Right lobe of liver (tissue), 4 donors: Measurements from ENCODE around the gene ATP6V0A1.

Experiments
- POLR2A ChIP-seq: fragments of 450-650 bp; IDR thresholded peaks from one replicate; pipeline ENCODE4 v1.6.1; 2017; ENCODE audit warnings: antibody characterized with exemption, mild to moderate bottlenecking
- TF ChIP-seq, protein P1 (sequence below), 4 donors: fragments of 200-600 bp in 3 of 4; fragments of 450-650 bp in 1 of 4; IDR thresholded peaks; one replicate each; pipeline versions ENCODE4 v1.5.1 to v1.8.0; 2016 to 2022; ENCODE audit warnings: antibody characterized with exemption in 4 of 4, mild to moderate bottlenecking in 2 of 4
- donor health status: DM: no; HTN: no; CAD: no.
- donor health status: DM: no; HTN: no; CAD: no.
- donor health status: DM: no; HTN: yes; CAD: no.

DNA sequence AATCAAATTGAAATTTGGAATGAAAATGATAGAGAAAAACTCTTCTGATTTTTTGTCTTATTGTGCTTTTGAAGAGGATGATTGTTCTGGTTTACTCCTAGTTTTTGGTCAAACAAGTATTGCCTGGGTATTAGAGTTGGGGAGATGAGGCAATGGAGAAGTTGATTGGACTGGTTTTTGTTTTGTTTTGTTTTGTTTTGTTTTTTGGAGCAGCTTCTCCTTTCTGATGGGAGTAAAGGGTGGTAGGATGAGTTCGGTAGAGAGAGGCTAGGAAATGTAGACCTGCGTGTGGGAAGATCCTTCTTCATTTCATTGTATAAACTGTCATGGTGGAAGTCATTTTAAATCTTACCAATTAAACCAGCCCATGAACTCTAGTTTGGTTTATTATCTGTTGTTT is 17.7 kb downstream of the ATP6V0A1 start:
- TF ChIP-seq POLR2A = no peak
- TF ChIP-seq, protein P1, sequence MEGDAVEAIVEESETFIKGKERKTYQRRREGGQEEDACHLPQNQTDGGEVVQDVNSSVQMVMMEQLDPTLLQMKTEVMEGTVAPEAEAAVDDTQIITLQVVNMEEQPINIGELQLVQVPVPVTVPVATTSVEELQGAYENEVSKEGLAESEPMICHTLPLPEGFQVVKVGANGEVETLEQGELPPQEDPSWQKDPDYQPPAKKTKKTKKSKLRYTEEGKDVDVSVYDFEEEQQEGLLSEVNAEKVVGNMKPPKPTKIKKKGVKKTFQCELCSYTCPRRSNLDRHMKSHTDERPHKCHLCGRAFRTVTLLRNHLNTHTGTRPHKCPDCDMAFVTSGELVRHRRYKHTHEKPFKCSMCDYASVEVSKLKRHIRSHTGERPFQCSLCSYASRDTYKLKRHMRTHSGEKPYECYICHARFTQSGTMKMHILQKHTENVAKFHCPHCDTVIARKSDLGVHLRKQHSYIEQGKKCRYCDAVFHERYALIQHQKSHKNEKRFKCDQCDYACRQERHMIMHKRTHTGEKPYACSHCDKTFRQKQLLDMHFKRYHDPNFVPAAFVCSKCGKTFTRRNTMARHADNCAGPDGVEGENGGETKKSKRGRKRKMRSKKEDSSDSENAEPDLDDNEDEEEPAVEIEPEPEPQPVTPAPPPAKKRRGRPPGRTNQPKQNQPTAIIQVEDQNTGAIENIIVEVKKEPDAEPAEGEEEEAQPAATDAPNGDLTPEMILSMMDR (IDR thresholded peaks at IDR 0.05) = no peak
